ENCODE data around the gene CCDC86.
A peak's percentile ranks its signal among the peaks of the same experiment; 100 is the strongest.
"Not testable (repeated sequence)": the region's sequence is repeated elsewhere in the genome, so short reads cannot be mapped to it uniquely, and the experiment has no call there.

CCDC86 gene, protein sequence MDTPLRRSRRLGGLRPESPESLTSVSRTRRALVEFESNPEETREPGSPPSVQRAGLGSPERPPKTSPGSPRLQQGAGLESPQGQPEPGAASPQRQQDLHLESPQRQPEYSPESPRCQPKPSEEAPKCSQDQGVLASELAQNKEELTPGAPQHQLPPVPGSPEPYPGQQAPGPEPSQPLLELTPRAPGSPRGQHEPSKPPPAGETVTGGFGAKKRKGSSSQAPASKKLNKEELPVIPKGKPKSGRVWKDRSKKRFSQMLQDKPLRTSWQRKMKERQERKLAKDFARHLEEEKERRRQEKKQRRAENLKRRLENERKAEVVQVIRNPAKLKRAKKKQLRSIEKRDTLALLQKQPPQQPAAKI

DNA sequence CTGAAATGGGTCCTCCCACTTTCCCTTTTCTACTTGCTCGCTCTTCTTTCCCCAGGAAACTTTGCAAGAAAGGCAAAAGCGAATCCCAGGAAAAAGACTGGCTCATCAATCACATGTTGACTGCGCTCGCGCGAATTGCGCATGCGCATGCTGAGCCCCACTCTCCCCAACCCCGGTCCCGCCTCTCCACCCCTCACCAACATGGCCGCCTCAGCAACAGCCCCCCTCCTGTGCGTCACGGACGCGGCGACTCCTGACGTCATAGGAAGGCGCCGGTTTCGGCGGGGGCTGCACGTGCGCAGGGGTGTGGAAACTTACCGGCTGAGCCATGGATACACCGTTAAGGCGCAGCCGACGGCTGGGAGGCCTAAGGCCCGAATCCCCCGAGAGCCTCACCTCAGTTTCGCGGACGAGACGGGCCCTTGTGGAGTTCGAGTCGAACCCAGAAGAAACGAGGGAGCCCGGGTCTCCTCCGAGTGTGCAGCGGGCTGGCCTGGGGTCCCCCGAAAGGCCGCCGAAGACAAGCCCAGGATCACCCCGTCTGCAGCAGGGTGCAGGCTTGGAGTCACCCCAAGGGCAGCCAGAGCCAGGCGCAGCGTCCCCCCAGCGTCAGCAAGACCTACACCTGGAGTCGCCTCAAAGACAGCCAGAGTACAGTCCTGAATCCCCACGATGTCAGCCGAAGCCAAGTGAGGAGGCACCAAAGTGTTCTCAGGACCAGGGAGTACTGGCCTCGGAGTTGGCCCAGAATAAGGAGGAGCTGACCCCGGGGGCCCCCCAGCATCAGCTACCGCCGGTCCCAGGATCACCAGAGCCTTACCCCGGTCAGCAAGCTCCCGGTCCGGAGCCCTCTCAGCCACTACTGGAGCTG is at the start of gene CCDC86:
CCDC86 (plus strand) TSS at position 317 of the 871 bp plus-strand sequence; CDS start at position 329, 12 bp downstream.
- peak; percentile 97 to 98 for DNase-seq

GRCh38 chr11:60792521-60792920 is 49.4 kb upstream of the CCDC86 start:
- DNase-seq: no peak

DNA sequence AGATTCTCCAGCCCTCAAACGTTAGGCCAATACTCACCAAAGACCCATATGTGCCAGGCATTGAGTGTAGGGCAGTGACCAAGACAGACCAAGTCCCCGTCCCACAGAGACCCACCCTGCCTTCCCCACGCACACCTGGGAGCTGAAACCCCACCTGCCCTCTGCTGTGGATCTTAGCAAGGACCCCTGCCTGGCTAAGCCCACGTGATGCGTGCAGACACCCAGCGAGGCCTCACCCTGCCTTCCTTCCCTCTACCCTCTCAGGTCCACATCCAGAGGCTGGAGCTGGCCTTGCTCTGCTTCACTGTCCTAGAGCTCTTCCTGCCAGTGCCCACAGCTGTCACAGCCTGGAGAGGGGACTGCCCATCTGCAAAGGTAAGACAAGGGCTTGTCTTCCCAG is 46.6 kb upstream of the CCDC86 start:
- DNase-seq: no peak

DNA sequence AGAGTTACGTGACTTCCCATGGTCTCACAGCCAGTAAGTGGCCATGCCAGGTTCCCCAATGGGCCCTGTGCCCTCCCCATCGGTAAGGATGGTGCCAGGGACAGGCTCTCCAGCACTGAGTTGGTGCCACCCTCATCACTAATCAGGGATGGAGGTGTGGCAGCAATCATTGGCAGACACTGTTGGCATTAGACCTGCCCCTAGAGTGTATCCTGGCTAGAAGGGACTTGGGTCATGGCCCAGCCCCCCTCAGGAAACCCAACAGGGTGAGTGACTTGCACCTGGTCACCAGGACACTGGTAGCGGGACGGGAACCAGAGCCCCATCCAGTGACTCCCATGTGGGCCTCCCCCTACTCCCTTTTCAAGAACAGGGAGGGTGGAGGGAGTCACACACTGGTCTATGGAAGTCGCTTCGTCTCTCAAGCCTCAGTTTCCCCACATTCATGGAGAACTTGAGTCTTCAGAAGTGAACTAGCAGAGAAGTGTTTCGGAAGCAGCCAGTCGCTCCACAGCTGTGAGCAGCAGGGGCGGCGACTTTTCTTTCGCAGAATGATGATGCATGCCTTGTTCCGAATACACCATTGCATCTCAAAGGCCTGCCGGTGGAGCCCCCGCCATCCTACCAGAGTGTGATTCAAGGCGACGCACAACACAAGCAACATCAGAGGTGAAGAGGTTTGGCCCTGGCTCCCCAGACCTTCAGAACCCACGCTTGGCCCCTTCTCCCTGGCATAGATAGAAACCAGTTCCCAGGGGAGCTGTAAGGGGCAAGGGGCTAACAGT is 43.9 kb upstream of the CCDC86 start:
- no peak for DNase-seq

- no peak for DNase-seq
Observed at GRCh38 chr11:60798631-60799030, 43.3 kb upstream of the CCDC86 start.

DNA sequence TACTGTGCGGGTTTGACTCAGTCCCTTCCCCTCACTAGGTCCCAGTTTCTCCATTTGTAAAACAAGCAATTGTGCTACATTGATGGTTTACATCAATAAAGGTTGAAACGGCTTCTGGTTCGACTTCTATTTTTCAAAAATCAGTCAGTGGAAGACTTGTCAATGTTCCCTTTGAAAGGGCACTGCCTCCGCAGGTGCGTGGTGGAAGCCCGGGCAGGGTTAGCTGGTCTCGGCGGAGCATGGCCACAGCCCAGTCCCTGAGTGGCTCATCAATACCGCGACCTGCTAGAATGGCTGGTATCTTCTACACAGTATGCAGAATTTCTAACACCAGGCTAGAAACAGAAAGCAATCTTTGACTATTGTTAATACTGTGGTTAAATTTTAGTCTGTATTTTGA is 40.7 kb upstream of the CCDC86 start:
- no peak for DNase-seq

GRCh38 chr11:60803273-60803936 is 38.5 kb upstream of the CCDC86 start:
- no peak for DNase-seq

- no peak for DNase-seq
Observed at GRCh38 chr11:60809249-60809648, 32.7 kb upstream of the CCDC86 start.

DNA sequence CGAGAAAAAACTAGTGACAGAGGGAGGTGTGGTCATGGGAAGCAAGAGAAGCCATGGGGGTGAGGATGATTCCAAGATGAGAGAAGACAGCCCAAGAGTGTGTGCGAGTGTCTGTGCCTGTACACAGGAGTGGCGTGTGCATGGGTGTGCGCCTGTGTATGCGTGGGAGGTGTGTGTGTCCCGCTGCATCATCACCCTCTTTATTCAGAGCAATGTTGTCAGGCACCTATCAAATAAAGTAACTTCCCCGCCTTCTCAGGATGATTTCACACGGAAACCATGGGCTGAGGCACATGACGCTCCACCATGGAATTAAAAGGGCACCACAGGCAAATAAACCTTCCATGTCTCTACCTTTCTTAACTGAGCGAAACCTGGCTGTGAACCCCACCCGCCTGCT is 32.2 kb upstream of the CCDC86 start:
- no peak for DNase-seq

- DNase-seq: no peak
Observed at GRCh38 chr11:60810151-60810550, 31.8 kb upstream of the CCDC86 start.

DNA sequence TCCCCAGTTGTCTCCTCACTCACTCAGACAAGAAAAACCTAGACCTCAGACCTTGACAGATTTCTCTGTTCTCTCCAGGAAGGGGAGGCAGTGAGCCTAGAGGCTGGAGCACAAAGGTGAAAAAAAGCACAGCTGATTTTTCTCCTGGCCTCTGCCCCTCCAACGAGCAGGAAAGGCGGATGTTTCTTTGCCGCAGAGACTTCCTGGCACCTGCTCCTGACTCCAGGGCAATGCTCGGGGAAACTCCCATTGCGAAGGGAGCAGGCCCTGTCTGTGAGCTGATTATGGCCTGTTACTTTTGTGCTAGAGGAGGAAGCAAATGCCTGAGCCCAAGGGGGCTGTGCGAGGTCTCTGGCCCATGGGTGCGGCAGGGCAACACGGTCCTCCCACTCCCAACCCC is 31.3 kb upstream of the CCDC86 start:
- no peak for DNase-seq

- DNase-seq: no peak
Observed at GRCh38 chr11:60813324-60813723, 28.6 kb upstream of the CCDC86 start.

DNA sequence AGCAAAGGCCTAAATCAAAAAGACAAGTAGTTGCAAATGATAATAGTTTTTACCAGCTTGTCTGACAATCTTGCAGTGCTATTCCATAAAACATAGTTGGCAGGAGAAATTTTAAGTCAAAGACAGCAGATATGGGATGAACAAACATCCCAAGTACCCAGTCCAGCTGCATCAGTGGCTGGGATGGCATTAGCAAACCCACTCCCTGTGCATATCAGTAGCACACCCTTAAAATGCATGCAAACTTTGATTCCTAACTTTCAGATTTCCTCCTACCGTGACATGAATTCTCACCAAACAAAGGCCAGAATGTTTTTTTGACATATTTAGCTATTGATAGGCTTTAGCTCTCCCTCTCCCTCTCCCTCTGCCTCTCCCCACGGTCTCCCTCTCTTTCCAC is 27.8 kb upstream of the CCDC86 start:
- DNase-seq: no peak

- DNase-seq: no peak
Observed at GRCh38 chr11:60816590-60817157, 25.2 kb upstream of the CCDC86 start.

- DNase-seq: no peak
Observed at GRCh38 chr11:60818057-60818456, 23.9 kb upstream of the CCDC86 start.

DNA sequence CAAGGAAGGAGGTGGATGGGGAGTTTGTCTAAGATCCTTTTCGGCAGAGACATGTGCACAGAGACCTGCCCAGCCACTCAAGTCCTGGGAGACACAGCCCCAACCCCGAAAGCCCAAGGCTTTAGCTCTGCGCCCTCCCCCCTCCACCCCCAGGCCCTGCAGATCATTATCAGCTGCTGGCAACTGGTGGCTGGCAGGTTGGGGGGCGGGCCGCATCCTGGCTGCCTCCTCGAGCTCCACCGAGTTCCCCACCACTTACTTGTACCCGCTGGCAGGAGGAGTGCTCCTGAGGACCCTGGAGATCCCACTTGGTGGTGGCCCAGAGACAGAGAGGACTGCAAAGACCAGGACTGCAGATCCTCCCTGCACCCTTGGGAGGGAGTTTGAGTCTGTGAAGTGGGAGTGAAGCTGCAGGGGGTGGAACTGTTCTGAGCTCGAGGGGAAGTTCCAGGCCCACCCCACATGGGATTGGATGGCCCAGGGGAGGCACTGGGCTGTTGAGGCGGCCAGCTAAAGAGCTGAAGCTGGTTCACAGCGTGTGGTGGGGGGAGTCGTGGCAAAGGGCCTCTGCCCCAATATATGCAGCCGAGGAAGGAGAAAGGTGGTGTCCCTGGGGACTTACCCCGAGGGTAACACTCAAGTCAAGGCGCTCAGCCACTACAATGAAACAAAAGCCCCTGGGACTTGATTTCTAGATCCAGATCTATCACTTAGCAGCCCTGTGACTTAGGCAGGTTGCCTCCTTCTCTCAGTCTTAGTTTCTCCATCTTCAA is 19.9 kb upstream of the CCDC86 start:
- no peak for DNase-seq

- DNase-seq: not testable (repeated sequence)
Observed at GRCh38 chr11:60823745-60824306, 18.1 kb upstream of the CCDC86 start.

GRCh38 chr11:60825118-60825517 is 16.8 kb upstream of the CCDC86 start:
- DNase-seq: no peak

- DNase-seq: no peak
Observed at GRCh38 chr11:60825790-60826189, 16.1 kb upstream of the CCDC86 start.

GRCh38 chr11:60830478-60831142 is 11.3 kb upstream of the CCDC86 start:
- DNase-seq: no peak

GRCh38 chr11:60831143-60831500 is 10.8 kb upstream of the CCDC86 start:
- DNase-seq: peak; percentile 76 to 81
